ENCODE data around the gene EDAR. TPM values are rescaled to one million over a fixed set of nuclear protein-coding genes. Genes with fewer than 3 reads are reported as not detected.

EDAR gene
- total RNA-seq, 1 donor from 2014 or later: 1.0 TPM

DNA sequence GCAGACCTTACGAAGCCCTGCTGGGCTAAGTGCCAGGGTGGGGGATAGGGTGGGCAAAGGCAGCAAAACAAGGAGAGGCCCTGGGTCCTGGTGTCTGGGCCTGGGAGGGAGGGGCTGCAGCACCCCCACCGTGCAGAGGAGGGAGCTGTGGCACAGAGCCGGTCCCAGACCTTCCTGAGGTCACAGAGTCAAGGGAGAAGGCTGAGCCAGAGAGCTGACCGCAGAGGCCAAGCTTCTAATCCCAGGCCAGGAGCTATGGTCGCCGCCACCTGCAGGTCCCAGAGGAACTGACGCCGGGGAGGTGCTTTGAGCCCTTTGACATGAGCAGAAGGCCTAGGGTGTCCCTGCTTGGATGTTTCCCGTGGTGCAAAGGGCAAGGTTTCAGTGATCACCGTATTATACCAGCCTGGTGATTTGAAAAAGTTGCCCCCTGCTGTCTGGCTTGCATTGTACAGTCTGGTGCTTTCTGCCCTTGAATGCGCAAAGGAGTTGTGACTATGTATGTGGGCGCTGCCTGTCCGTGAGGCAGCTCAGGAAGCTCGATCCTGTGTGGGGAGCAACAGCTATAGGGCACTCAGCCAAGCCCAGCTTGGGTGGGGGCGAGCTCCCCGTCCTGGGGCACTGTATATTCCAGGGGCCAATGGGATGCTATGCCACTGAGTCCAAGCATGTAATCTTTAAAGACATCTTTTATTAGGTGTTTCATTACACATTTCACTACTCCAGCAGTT lies 44.3 kb downstream of the EDAR start:
- no peaks in the 10 kb centered on the region for H3K36me3 ChIP-seq (ENCODE audit: control insufficient read depth, insufficient read depth, low read length)
- H3K27me3 ChIP-seq (ENCODE audit: control insufficient read depth, insufficient read depth, low read length): peaks cover 14% of the 10 kb centered on the region
- no peak for DNase-seq (ENCODE audit: low read depth)
- H3K4me3 ChIP-seq (ENCODE audit: low read depth, low read length): no peak overlapping the region
- TF ChIP-seq, protein P1, sequence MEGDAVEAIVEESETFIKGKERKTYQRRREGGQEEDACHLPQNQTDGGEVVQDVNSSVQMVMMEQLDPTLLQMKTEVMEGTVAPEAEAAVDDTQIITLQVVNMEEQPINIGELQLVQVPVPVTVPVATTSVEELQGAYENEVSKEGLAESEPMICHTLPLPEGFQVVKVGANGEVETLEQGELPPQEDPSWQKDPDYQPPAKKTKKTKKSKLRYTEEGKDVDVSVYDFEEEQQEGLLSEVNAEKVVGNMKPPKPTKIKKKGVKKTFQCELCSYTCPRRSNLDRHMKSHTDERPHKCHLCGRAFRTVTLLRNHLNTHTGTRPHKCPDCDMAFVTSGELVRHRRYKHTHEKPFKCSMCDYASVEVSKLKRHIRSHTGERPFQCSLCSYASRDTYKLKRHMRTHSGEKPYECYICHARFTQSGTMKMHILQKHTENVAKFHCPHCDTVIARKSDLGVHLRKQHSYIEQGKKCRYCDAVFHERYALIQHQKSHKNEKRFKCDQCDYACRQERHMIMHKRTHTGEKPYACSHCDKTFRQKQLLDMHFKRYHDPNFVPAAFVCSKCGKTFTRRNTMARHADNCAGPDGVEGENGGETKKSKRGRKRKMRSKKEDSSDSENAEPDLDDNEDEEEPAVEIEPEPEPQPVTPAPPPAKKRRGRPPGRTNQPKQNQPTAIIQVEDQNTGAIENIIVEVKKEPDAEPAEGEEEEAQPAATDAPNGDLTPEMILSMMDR (IDR thresholded peaks at IDR 0.05; ENCODE audit: insufficient read depth, low read length, poor library complexity, severe bottlenecking): no peak

GRCh38 chr2:108943751-108944150 lies 45.3 kb downstream of the EDAR start:
- no peak for DNase-seq (ENCODE audit: low read depth)
- H3K36me3 ChIP-seq (ENCODE audit: control insufficient read depth, insufficient read depth, low read length): no peaks in the 10 kb centered on the region
- H3K27me3 ChIP-seq (ENCODE audit: control insufficient read depth, insufficient read depth, low read length): peaks cover 14% of the 10 kb centered on the region
- TF ChIP-seq, protein P1 (IDR thresholded peaks at IDR 0.05; ENCODE audit: insufficient read depth, low read length, poor library complexity, severe bottlenecking): no peak
- no peak overlapping the region for H3K4me3 ChIP-seq (ENCODE audit: low read depth, low read length)

DNA sequence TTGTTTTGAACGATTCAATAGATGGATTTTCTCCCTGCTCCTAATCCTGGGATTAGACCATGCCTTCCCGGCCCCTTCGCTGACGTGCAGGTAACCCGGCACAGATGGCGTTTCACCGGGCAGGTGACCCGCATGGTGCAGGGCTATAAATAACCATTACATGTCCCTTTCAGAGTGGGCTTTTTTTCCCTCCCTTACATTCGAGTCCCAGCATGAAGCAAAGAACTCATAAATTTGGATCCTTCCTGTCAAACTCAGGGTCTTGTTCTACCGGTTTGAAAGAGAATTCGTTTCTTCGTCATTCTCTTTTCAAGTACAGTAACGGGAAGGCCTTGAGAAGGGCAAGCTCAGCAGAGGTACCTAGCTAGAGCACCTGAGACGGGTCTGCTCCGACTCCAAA lies 46.1 kb downstream of the EDAR start:
- DNase-seq (ENCODE audit: low read depth): no peak
- TF ChIP-seq, protein P1 (IDR thresholded peaks at IDR 0.05; ENCODE audit: insufficient read depth, low read length, poor library complexity, severe bottlenecking): no peak
- H3K36me3 ChIP-seq (ENCODE audit: control insufficient read depth, insufficient read depth, low read length): no peaks in the 10 kb centered on the region
- H3K27me3 ChIP-seq (ENCODE audit: control insufficient read depth, insufficient read depth, low read length): peaks cover 14% of the 10 kb centered on the region
- no peak overlapping the region for H3K4me3 ChIP-seq (ENCODE audit: low read depth, low read length)

- TF ChIP-seq, protein P1 (IDR thresholded peaks at IDR 0.05; ENCODE audit: insufficient read depth, low read length, poor library complexity, severe bottlenecking): no peak
- DNase-seq (ENCODE audit: low read depth): no peak
- H3K36me3 ChIP-seq (ENCODE audit: control insufficient read depth, insufficient read depth, low read length): no peaks in the 10 kb centered on the region
- H3K4me3 ChIP-seq (ENCODE audit: low read depth, low read length): no peak overlapping the region
- H3K27me3 ChIP-seq (ENCODE audit: control insufficient read depth, insufficient read depth, low read length): peaks cover 14% of the 10 kb centered on the region
These were observed 46.7 kb downstream of the EDAR start for GRCh38 chr2:108942231-108942825.

DNA sequence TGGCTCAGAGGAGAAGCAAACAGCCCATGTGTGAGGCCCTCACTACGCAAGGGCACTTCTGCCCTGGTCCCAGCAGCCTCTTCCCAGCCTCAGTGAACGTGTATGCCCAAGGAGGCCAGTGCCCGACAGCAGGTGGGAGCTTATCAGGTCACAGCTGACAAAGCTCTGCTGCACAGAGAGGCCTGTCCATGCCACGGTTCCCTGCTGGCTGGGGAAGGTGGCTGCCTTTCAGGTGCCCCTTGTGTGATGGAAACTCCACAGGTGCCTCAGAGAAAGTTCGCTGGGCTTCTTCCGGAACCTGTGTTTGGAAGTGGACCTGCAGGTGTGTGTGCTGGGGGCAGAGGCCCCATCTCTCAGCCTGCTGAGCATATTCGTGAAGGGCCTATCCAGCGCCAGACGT lies 47.3 kb downstream of the EDAR start:
- Histone ChIP-seq H3K4me3 (ENCODE audit: low read depth, low read length) (no peak overlapping the region), H3K27me3 (ENCODE audit: control insufficient read depth, insufficient read depth, low read length) (peaks cover 14% of the 10 kb centered on the region), H3K36me3 (ENCODE audit: control insufficient read depth, insufficient read depth, low read length) (no peaks in the 10 kb centered on the region)
- DNase-seq (ENCODE audit: low read depth): no peak
- TF ChIP-seq, protein P1 (IDR thresholded peaks at IDR 0.05; ENCODE audit: insufficient read depth, low read length, poor library complexity, severe bottlenecking): no peak
